Activated CD8-positive, alpha-beta T cell treated with anti-CD3 and anti-CD28 coated beads for 36 hours (primary cell): Measurements from ENCODE around the gene PTPRK. TPM values are rescaled to one million over a fixed set of nuclear protein-coding genes. Genes with fewer than 3 reads are reported as not detected.

Experiments
- ATAC-seq: fragments of 200-7000 bp; cut with Tn5 transposase; one replicate; pipeline ENCODE4 v1.10.0; 2021; ENCODE audit warnings: mild to moderate bottlenecking, moderate library complexity
- CTCF ChIA-PET: fragments of 350-600 bp; sonication (Branson Sonifier 250); formaldehyde crosslinking; loops from one replicate; lab custom pipeline; 2021; ENCODE audit warnings: antibody characterized with exemption; lab: Charles Lee
- POLR2A ChIA-PET: fragments of 350-600 bp; sonication (Branson Sonifier 250); formaldehyde crosslinking; loops from one replicate; lab custom pipeline; 2021; ENCODE audit warnings: antibody characterized with exemption; lab: Charles Lee
- DNase-seq: peaks from one replicate; pipeline ENCODE4 v3.0.0-alpha.2; 2020
- H3K27ac Mint-ChIP-seq: one replicate; pipeline ENCODE4 v1.8.0; 2021; ENCODE audit warnings: mild to moderate bottlenecking, mixed read lengths
- H3K27me3 Mint-ChIP-seq: one replicate; pipeline ENCODE4 v1.8.0; 2021; ENCODE audit warnings: mixed read lengths
- H3K36me3 Mint-ChIP-seq: one replicate; pipeline ENCODE4 v1.8.0; 2021; ENCODE audit warnings: low read depth, mixed read lengths
- H3K4me1 Mint-ChIP-seq: one replicate; pipeline ENCODE4 v1.8.0; 2021; ENCODE audit warnings: low read depth, mixed read lengths
- H3K4me3 Mint-ChIP-seq: one replicate; pipeline ENCODE4 v1.8.0; 2021; ENCODE audit warnings: mild to moderate bottlenecking, moderate library complexity, mixed read lengths
- H3K9me3 Mint-ChIP-seq: one replicate; pipeline ENCODE4 v1.8.0; 2021; ENCODE audit warnings: mixed read lengths
- intact Hi-C: fragments of 100-400 bp; cut with micrococcal nuclease; formaldehyde crosslinking; loops from one replicate; pipeline ENCODE4 v1.10.0; 2022
- total RNA-seq, 2 experiments: library from RNA; stranded (reverse); gene quantifications; one replicate each; pipeline ENCODE4 v1.2.3, GENCODE V29; 2021
- TF ChIP-seq, protein P1 (sequence below): fragments of 200-600 bp; IDR thresholded peaks from one replicate; pipeline ENCODE4 v1.8.0; 2022; ENCODE audit warnings: antibody characterized with exemption, mild to moderate bottlenecking

Gene PTPRK
- total RNA-seq, 2 experiments from 2014 or later: 7.7 to 8.9 TPM

DNA sequence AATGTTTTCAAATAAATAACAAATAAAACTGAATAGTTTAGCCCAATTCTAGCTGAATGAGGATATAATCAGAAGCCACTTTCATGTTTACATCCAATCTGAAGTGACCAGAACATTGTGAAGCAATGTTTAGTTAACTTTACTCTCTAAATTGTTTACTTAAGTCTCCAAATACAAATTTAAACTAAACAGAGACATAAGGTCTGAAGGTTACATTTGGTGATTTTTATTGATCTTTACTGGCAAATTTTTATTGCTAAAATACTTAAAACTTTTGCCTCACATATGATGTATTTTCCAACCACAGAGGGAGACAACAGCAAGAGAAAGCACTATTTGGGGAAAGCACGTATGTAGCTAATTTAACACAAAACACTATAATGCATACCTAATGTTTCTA is 512.7 kb downstream of the PTPRK start:
- intact Hi-C loops: no loop called here

DNA sequence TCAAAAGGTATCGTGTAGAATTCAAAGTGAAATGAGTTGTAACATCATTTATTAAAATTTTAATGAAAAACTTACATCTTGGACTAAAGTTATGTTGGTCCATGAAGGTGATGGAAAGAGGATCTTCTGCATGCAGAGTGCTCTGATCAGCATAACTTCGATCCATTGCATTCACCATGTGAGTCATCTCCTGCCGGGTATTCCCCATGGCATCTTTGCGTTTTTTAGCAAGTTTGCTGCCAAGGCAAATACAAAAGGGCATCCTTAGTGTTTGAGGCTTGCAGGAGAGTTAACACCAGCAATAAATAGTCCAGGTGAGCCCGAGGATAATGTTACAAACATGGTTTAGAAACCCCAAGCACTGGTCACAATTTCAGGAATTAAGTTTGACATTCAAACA is 515.4 kb downstream of the PTPRK start:
- Mint-ChIP-seq H3K36me3 (no peaks in the 10 kb centered on the region), H3K27ac (no peak overlapping the region), H3K4me1 (peaks cover 28% of the 10 kb centered on the region), H3K27me3 (no peaks in the 10 kb centered on the region), H3K9me3 (no peaks in the 10 kb centered on the region), H3K4me3 (no peak overlapping the region)
- DNase-seq (peak; percentile 35), ATAC-seq (no peak)
- intact Hi-C loops: no loop called here
- CTCF ChIA-PET: no interaction called here
- TF ChIP-seq, protein P1, sequence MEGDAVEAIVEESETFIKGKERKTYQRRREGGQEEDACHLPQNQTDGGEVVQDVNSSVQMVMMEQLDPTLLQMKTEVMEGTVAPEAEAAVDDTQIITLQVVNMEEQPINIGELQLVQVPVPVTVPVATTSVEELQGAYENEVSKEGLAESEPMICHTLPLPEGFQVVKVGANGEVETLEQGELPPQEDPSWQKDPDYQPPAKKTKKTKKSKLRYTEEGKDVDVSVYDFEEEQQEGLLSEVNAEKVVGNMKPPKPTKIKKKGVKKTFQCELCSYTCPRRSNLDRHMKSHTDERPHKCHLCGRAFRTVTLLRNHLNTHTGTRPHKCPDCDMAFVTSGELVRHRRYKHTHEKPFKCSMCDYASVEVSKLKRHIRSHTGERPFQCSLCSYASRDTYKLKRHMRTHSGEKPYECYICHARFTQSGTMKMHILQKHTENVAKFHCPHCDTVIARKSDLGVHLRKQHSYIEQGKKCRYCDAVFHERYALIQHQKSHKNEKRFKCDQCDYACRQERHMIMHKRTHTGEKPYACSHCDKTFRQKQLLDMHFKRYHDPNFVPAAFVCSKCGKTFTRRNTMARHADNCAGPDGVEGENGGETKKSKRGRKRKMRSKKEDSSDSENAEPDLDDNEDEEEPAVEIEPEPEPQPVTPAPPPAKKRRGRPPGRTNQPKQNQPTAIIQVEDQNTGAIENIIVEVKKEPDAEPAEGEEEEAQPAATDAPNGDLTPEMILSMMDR: no peak
- POLR2A ChIA-PET: no interaction called here

More for the DNA sequence above, 512.7 kb downstream of the PTPRK start:
- H3K27ac Mint-ChIP-seq: no peak overlapping the region
- H3K4me3 Mint-ChIP-seq: no peak overlapping the region
- DNase-seq (no peak), ATAC-seq (no peak)
- no peaks in the 10 kb centered on the region for H3K9me3 Mint-ChIP-seq
- TF ChIP-seq, protein P1: no peak
- peaks cover 22% of the 10 kb centered on the region for H3K4me1 Mint-ChIP-seq
- CTCF ChIA-PET: interaction anchor here (0.9 kb wide), 1 partner anchor 10 kb away, joined by 3 read pairs; no protein-coding TSS in a partner anchor
- POLR2A ChIA-PET: no interaction called here
- H3K27me3 Mint-ChIP-seq: no peaks in the 10 kb centered on the region
- H3K36me3 Mint-ChIP-seq: no peaks in the 10 kb centered on the region

DNA sequence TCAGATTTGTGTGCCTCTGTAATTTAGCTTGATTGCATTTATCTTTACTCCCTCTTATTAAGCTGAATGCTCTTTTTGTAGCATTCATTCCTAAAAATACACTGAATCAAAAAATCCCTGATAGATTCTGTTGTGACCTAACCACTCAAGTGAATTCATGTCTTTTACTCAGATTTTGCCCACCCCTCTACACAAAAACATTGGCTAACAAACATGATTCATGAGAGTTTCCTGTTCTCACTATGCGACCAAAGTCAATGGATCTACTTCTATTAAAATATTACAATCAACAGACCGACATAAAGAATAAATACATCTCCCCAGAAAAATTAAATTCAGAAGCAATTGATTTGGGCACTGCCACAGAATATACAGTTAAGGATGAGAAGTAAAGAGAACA is 520.0 kb downstream of the PTPRK start:
- ATAC-seq (peak; percentile 60), DNase-seq (no peak)
- TF ChIP-seq, protein P1: no peak
- peak overlapping the region; percentile 53 for H3K27ac Mint-ChIP-seq
- H3K4me3 Mint-ChIP-seq: peak overlapping the region; percentile 7
- H3K9me3 Mint-ChIP-seq: no peaks in the 10 kb centered on the region
- H3K27me3 Mint-ChIP-seq: no peaks in the 10 kb centered on the region
- H3K4me1 Mint-ChIP-seq: peaks cover 61% of the 10 kb centered on the region
- ChIA-PET CTCF (no interaction called here), POLR2A (no interaction called here)
- H3K36me3 Mint-ChIP-seq: peaks cover 2% of the 10 kb centered on the region
- intact Hi-C loops: no loop called here

DNA sequence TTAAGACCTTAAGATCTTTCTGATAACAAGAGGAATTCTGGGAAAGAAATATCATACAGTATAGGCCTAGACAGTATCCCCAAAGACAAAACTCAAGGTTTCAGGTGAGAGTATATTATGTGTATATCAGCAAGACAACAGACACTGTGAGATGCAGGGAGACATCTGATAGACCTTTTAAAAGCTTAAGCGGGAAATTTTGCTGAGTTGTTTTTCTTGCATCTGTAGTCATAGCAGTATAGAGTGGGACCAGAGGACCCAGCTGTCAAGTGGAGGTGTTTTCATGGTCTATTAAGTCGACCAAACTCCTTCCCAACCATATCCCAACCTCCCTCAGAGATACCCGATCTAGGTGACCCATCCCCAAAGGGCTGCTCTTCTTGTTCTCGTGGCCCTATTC is 521.4 kb downstream of the PTPRK start:
- intact Hi-C loops: no loop called here
- H3K36me3 Mint-ChIP-seq: peaks cover 5% of the 10 kb centered on the region
- DNase-seq (no peak), ATAC-seq (peak; percentile 64)
- ChIA-PET POLR2A (no interaction called here), CTCF (no interaction called here)
- H3K4me3 Mint-ChIP-seq: no peak overlapping the region
- H3K27ac Mint-ChIP-seq: peak overlapping the region; percentile 84
- peaks cover 58% of the 10 kb centered on the region for H3K4me1 Mint-ChIP-seq
- TF ChIP-seq, protein P1: no peak
- H3K27me3 Mint-ChIP-seq: no peaks in the 10 kb centered on the region
- no peaks in the 10 kb centered on the region for H3K9me3 Mint-ChIP-seq

DNA sequence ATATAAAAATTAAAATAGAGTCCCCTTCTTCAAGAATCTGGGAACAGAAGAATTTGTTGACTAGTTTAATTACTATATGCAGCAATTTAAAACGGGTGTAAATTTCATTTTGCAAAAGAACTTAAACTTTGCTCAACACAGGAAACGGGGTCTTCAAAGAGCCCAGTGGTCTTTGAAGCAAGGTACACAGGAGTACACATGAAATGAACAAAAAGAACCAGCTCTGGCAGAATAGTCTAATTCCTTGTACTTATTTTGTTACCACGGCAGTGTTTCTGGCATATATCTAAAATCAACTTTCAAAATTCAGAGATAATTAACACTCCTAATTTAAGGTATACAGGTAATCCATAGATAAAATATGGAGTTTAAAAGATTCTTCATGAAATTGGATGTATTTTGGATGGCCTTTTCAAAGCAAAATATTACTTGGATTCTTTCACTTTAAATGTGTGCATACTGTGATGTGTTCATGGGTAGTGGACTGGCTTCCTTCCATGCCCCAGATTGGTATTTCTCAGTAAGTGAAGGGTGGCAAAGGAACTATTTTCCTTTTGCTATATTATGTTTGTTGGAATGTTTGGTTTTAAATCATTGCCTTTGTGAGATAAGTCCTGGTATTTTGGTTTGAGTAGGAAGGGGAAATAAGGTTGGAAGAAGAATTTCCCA is 522.8 kb downstream of the PTPRK start:
- POLR2A ChIA-PET: no interaction called here
- Mint-ChIP-seq H3K27ac (peak overlapping the region; percentile 84), H3K36me3 (peaks cover 5% of the 10 kb centered on the region), H3K4me1 (peaks cover 55% of the 10 kb centered on the region), H3K9me3 (no peaks in the 10 kb centered on the region), H3K4me3 (peak overlapping the region; percentile 64), H3K27me3 (no peaks in the 10 kb centered on the region)
- intact Hi-C loops: no loop called here
- CTCF ChIA-PET: no interaction called here
- TF ChIP-seq, protein P1: no peak
- DNase-seq (no peak), ATAC-seq (no peak)
